GM12891 (cell line): ENCODE results near the gene RITA1.

Experiments used
- POLR2A ChIP-seq: IDR thresholded peaks from 2 replicates; pipeline ENCODE4 v1.6.1; 2011; ENCODE audit warnings: low read depth, low read length, control low read depth
- TAF1 ChIP-seq: IDR thresholded peaks from 2 replicates; pipeline ENCODE4 v1.6.1; 2011; ENCODE audit warnings: low read depth, low read length, control low read depth

- no peak for TF ChIP-seq POLR2A
- no peak for TF ChIP-seq TAF1
Measured at GRCh38 chr12:113143959-113144358, 41.6 kb upstream of the RITA1 start.
